ENCODE measurements around the gene EXOC4.

The EXOC4 gene

DNA sequence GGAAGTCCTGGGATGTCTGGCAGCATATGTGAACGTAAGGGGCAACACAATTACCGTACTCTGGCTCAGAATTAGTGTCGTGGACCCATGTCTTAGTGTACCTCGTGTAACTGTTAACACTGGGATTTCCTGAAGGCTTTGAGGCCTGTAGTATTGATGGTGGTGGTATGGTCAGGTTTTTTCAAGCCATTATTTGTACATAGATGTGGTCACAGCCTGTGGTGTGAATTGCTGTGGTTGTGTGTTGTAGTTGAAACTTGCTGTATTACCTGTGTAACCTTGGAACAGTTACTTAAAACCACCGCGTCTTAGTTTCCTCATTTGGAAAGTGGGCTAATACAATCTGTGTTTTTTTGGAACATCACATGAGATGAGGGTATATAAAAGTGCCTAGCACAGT lies 5.3 kb downstream of the EXOC4 start:
- Histone ChIP-seq H3K79me1 (ENCODE audit: low read depth, low read length) (peaks cover 3% of the 10 kb centered on the region), H3K27me3 (ENCODE audit: control insufficient read depth in 3 of 3, insufficient read depth in 3 of 3, low read depth in 1 of 3, low read length in 3 of 3) (no peaks in the 10 kb centered on the region), H2AK5ac (ENCODE audit: low read depth, low read length) (no peak overlapping the region), H3K36me3 (replicated peaks in 1 of 2; ENCODE audit: control insufficient read depth in 2 of 2, insufficient read depth in 2 of 2, low read length in 2 of 2) (peaks cover 0 to 8% of the 10 kb centered on the region in 2 donors), H3K14ac (ENCODE audit: low read length) (no peak overlapping the region), H2BK12ac (ENCODE audit: low read length) (no peak overlapping the region), H2BK120ac (ENCODE audit: low read depth, low read length) (no peak overlapping the region), H2BK15ac (ENCODE audit: low read length) (no peak overlapping the region), H3K9ac (ENCODE audit: low read depth, low read length, poor library complexity) (no peak overlapping the region), H4K8ac (ENCODE audit: low read depth, low read length) (no peak overlapping the region), H2BK5ac (ENCODE audit: low read length) (no peak overlapping the region), H3K4ac (ENCODE audit: low read length) (no peak overlapping the region), H3K4me3 (ENCODE audit: low read length in 2 of 2) (no peak overlapping the region), H3K23ac (ENCODE audit: low read depth, low read length, poor library complexity) (no peak overlapping the region), H3K27ac (replicated peaks; ENCODE audit: low read length) (no peak overlapping the region), H2AFZ (ENCODE audit: low read length) (no peak overlapping the region), H3K4me1 (ENCODE audit: control insufficient read depth in 2 of 2, insufficient read depth in 1 of 2, low read depth in 1 of 2, low read length in 2 of 2) (no peaks in the 10 kb centered on the region), H3K4me2 (ENCODE audit: insufficient read depth, low read length, poor library complexity, severe bottlenecking) (no peak overlapping the region), H4K91ac (ENCODE audit: low read depth, low read length, poor library complexity) (no peak overlapping the region), H3K9me3 (replicated peaks in 1 of 2; ENCODE audit: control insufficient read depth in 2 of 2, insufficient read depth in 1 of 2, low read depth in 1 of 2, low read length in 2 of 2) (peaks cover 0 to 4% of the 10 kb centered on the region in 2 donors), H3K18ac (ENCODE audit: low read length) (no peak overlapping the region)
- no CpG with 5 or more reads among the region's 6 CpGs for WGBS, 2 donors (ENCODE audit: extremely low coverage in 2 of 2, insufficient read length in 2 of 2, insufficient replicate concordance in 1 of 2)
- no peak for DNase-seq (ENCODE audit: low spot score)

- no peak overlapping the region for H2AFZ ChIP-seq (ENCODE audit: low read length)
- no peak overlapping the region for H3K4ac ChIP-seq (ENCODE audit: low read length)
- no peak overlapping the region for H3K23ac ChIP-seq (ENCODE audit: low read depth, low read length, poor library complexity)
- no peak overlapping the region for H4K91ac ChIP-seq (ENCODE audit: low read depth, low read length, poor library complexity)
- H4K8ac ChIP-seq (ENCODE audit: low read depth, low read length): no peak overlapping the region
- H3K4me1 ChIP-seq (ENCODE audit: control insufficient read depth in 2 of 2, insufficient read depth in 1 of 2, low read depth in 1 of 2, low read length in 2 of 2): no peaks in the 10 kb centered on the region
- no peak overlapping the region for H2BK15ac ChIP-seq (ENCODE audit: low read length)
- no peak overlapping the region for H3K4me2 ChIP-seq (ENCODE audit: insufficient read depth, low read length, poor library complexity, severe bottlenecking)
- H3K27me3 ChIP-seq (ENCODE audit: control insufficient read depth in 3 of 3, insufficient read depth in 3 of 3, low read depth in 1 of 3, low read length in 3 of 3): no peaks in the 10 kb centered on the region
- H2BK5ac ChIP-seq (ENCODE audit: low read length): no peak overlapping the region
- H3K27ac ChIP-seq (replicated peaks; ENCODE audit: low read length): no peak overlapping the region
- peaks cover 0 to 4% of the 10 kb centered on the region in 2 donors for H3K9me3 ChIP-seq (replicated peaks in 1 of 2; ENCODE audit: control insufficient read depth in 2 of 2, insufficient read depth in 1 of 2, low read depth in 1 of 2, low read length in 2 of 2)
- no peak overlapping the region for H3K18ac ChIP-seq (ENCODE audit: low read length)
- no peak overlapping the region for H3K14ac ChIP-seq (ENCODE audit: low read length)
- H3K36me3 ChIP-seq (replicated peaks in 1 of 2; ENCODE audit: control insufficient read depth in 2 of 2, insufficient read depth in 2 of 2, low read length in 2 of 2): peaks cover 0 to 3% of the 10 kb centered on the region in 2 donors
- H2BK12ac ChIP-seq (ENCODE audit: low read length): no peak overlapping the region
- no peak overlapping the region for H2BK120ac ChIP-seq (ENCODE audit: low read depth, low read length)
- H3K79me1 ChIP-seq (ENCODE audit: low read depth, low read length): no peaks in the 10 kb centered on the region
- H3K9ac ChIP-seq (ENCODE audit: low read depth, low read length, poor library complexity): no peak overlapping the region
- H2AK5ac ChIP-seq (ENCODE audit: low read depth, low read length): no peak overlapping the region
- H3K4me3 ChIP-seq (ENCODE audit: low read length in 2 of 2): no peak overlapping the region
- no peak for DNase-seq (ENCODE audit: low spot score)
Observed at GRCh38 chr7:133265821-133266220, 12.9 kb downstream of the EXOC4 start.

DNA sequence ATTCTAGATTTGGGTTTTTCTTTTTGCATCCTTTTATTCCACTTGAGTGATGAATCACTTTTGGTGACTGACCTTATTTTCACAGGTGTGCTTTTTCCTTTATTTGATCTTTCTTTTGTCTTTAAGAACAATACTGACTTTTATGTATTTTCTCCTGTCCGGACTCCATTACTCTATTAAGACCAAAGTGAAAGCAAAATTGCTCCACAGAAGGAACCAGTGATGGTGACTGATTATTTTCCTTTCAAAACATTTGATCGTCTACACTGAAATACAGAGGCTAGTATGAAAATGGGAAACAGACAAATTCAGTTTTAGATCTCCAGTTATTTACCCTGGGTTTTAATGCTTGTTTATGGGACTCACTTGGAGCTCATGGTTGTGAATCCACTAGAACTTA lies 15.5 kb downstream of the EXOC4 start:
- H2AK5ac ChIP-seq (ENCODE audit: low read depth, low read length): no peak overlapping the region
- H4K91ac ChIP-seq (ENCODE audit: low read depth, low read length, poor library complexity): no peak overlapping the region
- no peaks in the 10 kb centered on the region for H3K27me3 ChIP-seq (ENCODE audit: control insufficient read depth in 3 of 3, insufficient read depth in 3 of 3, low read depth in 1 of 3, low read length in 3 of 3)
- no peaks in the 10 kb centered on the region for H3K4me1 ChIP-seq (ENCODE audit: control insufficient read depth in 2 of 2, insufficient read depth in 1 of 2, low read depth in 1 of 2, low read length in 2 of 2)
- H3K9me3 ChIP-seq (replicated peaks in 1 of 2; ENCODE audit: control insufficient read depth in 2 of 2, insufficient read depth in 1 of 2, low read depth in 1 of 2, low read length in 2 of 2): no peaks in the 10 kb centered on the region
- no peaks in the 10 kb centered on the region for H3K79me1 ChIP-seq (ENCODE audit: low read depth, low read length)
- no peak overlapping the region for H2BK15ac ChIP-seq (ENCODE audit: low read length)
- no CpG with 5 or more reads among the region's 2 CpGs for WGBS, 2 donors (ENCODE audit: extremely low coverage in 2 of 2, insufficient read length in 2 of 2, insufficient replicate concordance in 1 of 2)
- H2BK12ac ChIP-seq (ENCODE audit: low read length): no peak overlapping the region
- H3K4ac ChIP-seq (ENCODE audit: low read length): no peak overlapping the region
- peaks cover 0 to 3% of the 10 kb centered on the region in 2 donors for H3K36me3 ChIP-seq (replicated peaks in 1 of 2; ENCODE audit: control insufficient read depth in 2 of 2, insufficient read depth in 2 of 2, low read length in 2 of 2)
- no peak overlapping the region for H3K27ac ChIP-seq (replicated peaks; ENCODE audit: low read length)
- no peak overlapping the region for H3K4me2 ChIP-seq (ENCODE audit: insufficient read depth, low read length, poor library complexity, severe bottlenecking)
- H3K23ac ChIP-seq (ENCODE audit: low read depth, low read length, poor library complexity): no peak overlapping the region
- no peak overlapping the region for H2AFZ ChIP-seq (ENCODE audit: low read length)
- no peak overlapping the region for H4K8ac ChIP-seq (ENCODE audit: low read depth, low read length)
- no peak overlapping the region for H3K18ac ChIP-seq (ENCODE audit: low read length)
- H3K14ac ChIP-seq (ENCODE audit: low read length): no peak overlapping the region
- no peak overlapping the region for H3K4me3 ChIP-seq (ENCODE audit: low read length in 2 of 2)
- H2BK120ac ChIP-seq (ENCODE audit: low read depth, low read length): no peak overlapping the region
- H2BK5ac ChIP-seq (ENCODE audit: low read length): no peak overlapping the region
- H3K9ac ChIP-seq (ENCODE audit: low read depth, low read length, poor library complexity): no peak overlapping the region
- no peak for DNase-seq (ENCODE audit: low spot score)

- Histone ChIP-seq H3K36me3 (replicated peaks in 1 of 2; ENCODE audit: control insufficient read depth in 2 of 2, insufficient read depth in 2 of 2, low read length in 2 of 2) (peaks cover 7 to 26% of the 10 kb centered on the region in 2 donors), H3K4me1 (ENCODE audit: control insufficient read depth in 2 of 2, insufficient read depth in 1 of 2, low read depth in 1 of 2, low read length in 2 of 2) (peaks cover 2 to 4% of the 10 kb centered on the region in 2 donors), H3K79me1 (ENCODE audit: low read depth, low read length) (no peaks in the 10 kb centered on the region), H3K9ac (ENCODE audit: low read depth, low read length, poor library complexity) (no peak overlapping the region), H2AK5ac (ENCODE audit: low read depth, low read length) (no peak overlapping the region), H3K4me2 (ENCODE audit: insufficient read depth, low read length, poor library complexity, severe bottlenecking) (no peak overlapping the region), H3K27me3 (ENCODE audit: control insufficient read depth in 3 of 3, insufficient read depth in 3 of 3, low read depth in 1 of 3, low read length in 3 of 3) (no peaks in the 10 kb centered on the region), H4K8ac (ENCODE audit: low read depth, low read length) (no peak overlapping the region), H3K18ac (ENCODE audit: low read length) (no peak overlapping the region), H2BK15ac (ENCODE audit: low read length) (no peak overlapping the region), H3K23ac (ENCODE audit: low read depth, low read length, poor library complexity) (no peak overlapping the region), H4K91ac (ENCODE audit: low read depth, low read length, poor library complexity) (no peak overlapping the region), H2BK12ac (ENCODE audit: low read length) (no peak overlapping the region), H3K27ac (replicated peaks; ENCODE audit: low read length) (no peak overlapping the region), H3K4ac (ENCODE audit: low read length) (no peak overlapping the region), H2AFZ (ENCODE audit: low read length) (no peak overlapping the region), H3K14ac (ENCODE audit: low read length) (no peak overlapping the region), H2BK5ac (ENCODE audit: low read length) (no peak overlapping the region), H2BK120ac (ENCODE audit: low read depth, low read length) (no peak overlapping the region), H3K4me3 (ENCODE audit: low read length in 2 of 2) (no peak overlapping the region), H3K9me3 (replicated peaks in 1 of 2; ENCODE audit: control insufficient read depth in 2 of 2, insufficient read depth in 1 of 2, low read depth in 1 of 2, low read length in 2 of 2) (no peaks in the 10 kb centered on the region)
- DNase-seq (ENCODE audit: low spot score): no peak
- WGBS, 2 donors (ENCODE audit: extremely low coverage in 2 of 2, insufficient read length in 2 of 2, insufficient replicate concordance in 1 of 2): no CpG with 5 or more reads among the region's 2 CpGs
Observed at GRCh38 chr7:133272336-133272735, 19.5 kb downstream of the EXOC4 start.
